Chondrocyte (in vitro differentiated cells): ENCODE results near the gene AHR. TPM values are rescaled to one million over a fixed set of nuclear protein-coding genes. Genes with fewer than 3 reads are reported as not detected.

Experiments
- DNase-seq: peaks from one replicate; pipeline ENCODE4 v3.0.0; 2021; ENCODE audit warnings: mixed read lengths, low spot score
- H3K27ac Mint-ChIP-seq: one replicate; pipeline ENCODE4 v1.8.0; 2021; ENCODE audit warnings: mild to moderate bottlenecking, moderate library complexity, mixed read lengths; ENCODE audit not compliant: unreplicated experiment
- H3K27me3 Mint-ChIP-seq: 2 replicates; pipeline ENCODE4 v1.8.0; 2021; ENCODE audit warnings: low read depth, mixed read lengths
- H3K36me3 Mint-ChIP-seq: 2 replicates; pipeline ENCODE4 v1.8.0; 2021; ENCODE audit warnings: low read depth, mixed read lengths
- H3K4me1 Mint-ChIP-seq: 2 replicates; pipeline ENCODE4 v1.8.0; 2021; ENCODE audit warnings: low read depth, mild to moderate bottlenecking, mixed read lengths
- H3K4me3 Mint-ChIP-seq: one replicate; pipeline ENCODE4 v1.8.0; 2021; ENCODE audit warnings: mild to moderate bottlenecking, moderate library complexity, mixed read lengths; ENCODE audit not compliant: unreplicated experiment
- H3K9me3 Mint-ChIP-seq: 2 replicates; pipeline ENCODE4 v1.8.0; 2021; ENCODE audit warnings: low read depth, mixed read lengths
- CTCF ChIP-seq: fragments of 200-600 bp; sonication (generic); IDR thresholded peaks from 2 replicates; pipeline ENCODE4 v1.5.0; 2021; ENCODE audit warnings: antibody characterized with exemption, mild to moderate bottlenecking, moderate library complexity
- total RNA-seq: library from RNA; stranded (reverse); gene quantifications from 3 replicates; pipeline ENCODE4 v1.2.1, GENCODE V29; 2021

The AHR gene
- total RNA-seq, 1 donor from 2014 or later, result 143 TPM

GRCh38 chr7:17326378-17326777 is 27.9 kb downstream of the AHR start:
- Mint-ChIP-seq H3K4me3 (no peak overlapping the region), H3K9me3 (no peaks in the 10 kb centered on the region), H3K36me3 (peaks cover 24% of the 10 kb centered on the region), H3K27me3 (no peaks in the 10 kb centered on the region), H3K4me1 (peaks cover 38% of the 10 kb centered on the region), H3K27ac (no peak overlapping the region)
- no peak for DNase-seq
- TF ChIP-seq CTCF, result no peak

GRCh38 chr7:17328641-17329040 is 30.2 kb downstream of the AHR start:
- DNase-seq, result no peak
- Mint-ChIP-seq H3K4me3 (no peak overlapping the region), H3K36me3 (peaks cover 28% of the 10 kb centered on the region), H3K27ac (no peak overlapping the region), H3K9me3 (no peaks in the 10 kb centered on the region), H3K4me1 (peaks cover 41% of the 10 kb centered on the region), H3K27me3 (no peaks in the 10 kb centered on the region)
- TF ChIP-seq CTCF, result no peak

GRCh38 chr7:17329440-17329839 is 31.0 kb downstream of the AHR start:
- no peak for TF ChIP-seq CTCF
- Mint-ChIP-seq H3K4me3 (no peak overlapping the region), H3K27me3 (no peaks in the 10 kb centered on the region), H3K4me1 (peaks cover 49% of the 10 kb centered on the region), H3K27ac (peak overlapping the region; percentile 36), H3K9me3 (no peaks in the 10 kb centered on the region), H3K36me3 (peaks cover 30% of the 10 kb centered on the region)
- no peak for DNase-seq

GRCh38 chr7:17331891-17332501 is 33.5 kb downstream of the AHR start:
- Mint-ChIP-seq H3K4me1 (peaks cover 50% of the 10 kb centered on the region), H3K4me3 (no peak overlapping the region), H3K36me3 (peaks cover 31% of the 10 kb centered on the region), H3K27ac (no peak overlapping the region), H3K9me3 (no peaks in the 10 kb centered on the region), H3K27me3 (no peaks in the 10 kb centered on the region)
- TF ChIP-seq CTCF, result no peak
- DNase-seq, result no peak

GRCh38 chr7:17333221-17333620 is 34.8 kb downstream of the AHR start:
- peaks cover 2% of the 10 kb centered on the region for H3K9me3 Mint-ChIP-seq
- H3K36me3 Mint-ChIP-seq, result peaks cover 32% of the 10 kb centered on the region
- H3K4me1 Mint-ChIP-seq, result peaks cover 50% of the 10 kb centered on the region
- peak overlapping the region; percentile 41 for H3K27ac Mint-ChIP-seq
- TF ChIP-seq CTCF, result no peak
- no peak for DNase-seq
- H3K27me3 Mint-ChIP-seq, result no peaks in the 10 kb centered on the region
- H3K4me3 Mint-ChIP-seq, result no peak overlapping the region
